Measurements from ENCODE around the gene RHNO1. TPM values are rescaled to one million over a fixed set of nuclear protein-coding genes. Genes with fewer than 3 reads are reported as not detected.
"Not testable (repeated sequence)": the region's sequence is repeated elsewhere in the genome, so short reads cannot be mapped to it uniquely, and the experiment has no call there.

The RHNO1 gene
- total RNA-seq, 1 donor from 2014 or later, result 1.8 TPM

- no peak for DNase-seq (ENCODE audit: low spot score)
- no peak for ATAC-seq
Observed at GRCh38 chr12:2858334-2858733, 18.7 kb upstream of the RHNO1 start.

- ATAC-seq (peak; percentile 44), DNase-seq (ENCODE audit: low spot score) (no peak)
Observed at GRCh38 chr12:2858944-2859421, 18.0 kb upstream of the RHNO1 start.

GRCh38 chr12:2860170-2860569 lies 16.9 kb upstream of the RHNO1 start:
- DNase-seq (ENCODE audit: low spot score) (no peak), ATAC-seq (no peak)

GRCh38 chr12:2862876-2863275 lies 14.1 kb upstream of the RHNO1 start:
- DNase-seq (ENCODE audit: low spot score) (no peak), ATAC-seq (no peak)

- ATAC-seq, result not testable (repeated sequence)
Observed at GRCh38 chr12:2863402-2863801, 13.6 kb upstream of the RHNO1 start.

GRCh38 chr12:2864198-2864597 lies 12.8 kb upstream of the RHNO1 start:
- no peak for ATAC-seq
- no peak for DNase-seq (ENCODE audit: low spot score)

More at GRCh38 chr12:2863402-2863801, 13.6 kb upstream of the RHNO1 start:
- not testable (repeated sequence) for DNase-seq (ENCODE audit: low spot score)

- DNase-seq (ENCODE audit: low spot score); ATAC-seq: not testable (repeated sequence)
Observed at GRCh38 chr12:2868986-2869632, 7.9 kb upstream of the RHNO1 start.

- DNase-seq (ENCODE audit: low spot score), result no peak
- peak; percentile 43 for ATAC-seq
Observed at GRCh38 chr12:2876431-2877046, 484 bp upstream of the RHNO1 start.

GRCh38 chr12:2877953-2878732 lies 1.1 kb downstream of the RHNO1 start:
- ATAC-seq, result peak; percentile 39
- no peak for DNase-seq (ENCODE audit: low spot score)

GRCh38 chr12:2879853-2880252 lies 2.8 kb downstream of the RHNO1 start:
- no peak for ATAC-seq
- no peak for DNase-seq (ENCODE audit: low spot score)

GRCh38 chr12:2884810-2885209 lies 7.8 kb downstream of the RHNO1 start:
- DNase-seq (ENCODE audit: low spot score) (no peak), ATAC-seq (peak; percentile 59)

GRCh38 chr12:2886768-2887450 lies 9.9 kb downstream of the RHNO1 start:
- no peak for DNase-seq (ENCODE audit: low spot score)
- ATAC-seq, result no peak

- DNase-seq (ENCODE audit: low spot score), result no peak
Observed at GRCh38 chr12:2890001-2890387, 13.0 kb downstream of the RHNO1 start.

GRCh38 chr12:2890388-2891239 lies 13.6 kb downstream of the RHNO1 start, which contains the start of gene TULP3:
TSS of gene TULP3 (plus strand) at chr12:2890891. CDS start at chr12:2890948, 57 bp downstream.
- peak; percentile 97 for ATAC-seq
- peak; percentile 99 for DNase-seq (ENCODE audit: low spot score)

More at GRCh38 chr12:2890001-2890387, 13.0 kb downstream of the RHNO1 start:
- no peak for ATAC-seq

- peak; percentile 56 for ATAC-seq
- DNase-seq (ENCODE audit: low spot score), result peak; percentile 53
Observed at GRCh38 chr12:2891240-2892053, 14.4 kb downstream of the RHNO1 start.

GRCh38 chr12:2892246-2892645 lies 15.2 kb downstream of the RHNO1 start:
- ATAC-seq (no peak), DNase-seq (ENCODE audit: low spot score) (no peak)

GRCh38 chr12:2893007-2893406 lies 16.0 kb downstream of the RHNO1 start:
- DNase-seq (ENCODE audit: low spot score) (no peak), ATAC-seq (no peak)

GRCh38 chr12:2895051-2895451 lies 18.0 kb downstream of the RHNO1 start:
- ATAC-seq (no peak), DNase-seq (ENCODE audit: low spot score) (no peak)

GRCh38 chr12:2895511-2895910 lies 18.5 kb downstream of the RHNO1 start:
- ATAC-seq, result no peak
- DNase-seq (ENCODE audit: low spot score), result no peak
